Left ventricle myocardium inferior (tissue), 1 donor: Measurements from ENCODE around the gene KCTD14. TPM values are rescaled to one million over a fixed set of nuclear protein-coding genes. Genes with fewer than 3 reads are reported as not detected.
"Not testable (repeated sequence)": the region's sequence is repeated elsewhere in the genome, so short reads cannot be mapped to it uniquely, and the experiment has no call there.

Experiments
- DNase-seq: peaks from one replicate; pipeline ENCODE4 v3.0.0-alpha.2; 2020
- H3K27ac ChIP-seq: fragments of 200-600 bp; replicated peaks from 2 replicates; pipeline ENCODE4 v1.8.0; 2021
- H3K27me3 ChIP-seq: fragments of 200-600 bp; 2 replicates; pipeline ENCODE4 v1.8.0; 2021; ENCODE audit warnings: low read depth
- H3K36me3 ChIP-seq: fragments of 200-600 bp; 2 replicates; pipeline ENCODE4 v1.8.0; 2021
- H3K4me1 ChIP-seq: fragments of 200-600 bp; 2 replicates; pipeline ENCODE4 v1.8.0; 2021
- H3K4me3 ChIP-seq: fragments of 200-600 bp; 2 replicates; pipeline ENCODE4 v1.8.0; 2021; ENCODE audit warnings: mild to moderate bottlenecking, moderate library complexity
- H3K9me3 ChIP-seq: fragments of 200-600 bp; replicated peaks from 2 replicates; pipeline ENCODE4 v1.8.0; 2021
- intact Hi-C: fragments of 100-400 bp; cut with micrococcal nuclease; formaldehyde crosslinking; loops from one replicate; pipeline ENCODE4 v1.11.0; 2022
- total RNA-seq: library from RNA; stranded (reverse); fragmentation: NEBNext Ultra II Directional; extraction: Animal tissue kit (Norgen Biotek cat#: 25700); gene quantifications from one replicate; pipeline ENCODE4 v1.2.1, GENCODE V29; 2021
- TF ChIP-seq, protein P1 (sequence below): fragments of 200-600 bp; IDR thresholded peaks from 2 replicates; pipeline ENCODE4 v1.8.0; 2021; ENCODE audit warnings: antibody characterized with exemption, mild to moderate bottlenecking, borderline replicate concordance
- donor health status: DM: no; HTN: yes; CAD: no; lungs with severe emphysema.

Gene KCTD14
- total RNA-seq, 1 donor from 2014 or later: 0.16 TPM

DNA sequence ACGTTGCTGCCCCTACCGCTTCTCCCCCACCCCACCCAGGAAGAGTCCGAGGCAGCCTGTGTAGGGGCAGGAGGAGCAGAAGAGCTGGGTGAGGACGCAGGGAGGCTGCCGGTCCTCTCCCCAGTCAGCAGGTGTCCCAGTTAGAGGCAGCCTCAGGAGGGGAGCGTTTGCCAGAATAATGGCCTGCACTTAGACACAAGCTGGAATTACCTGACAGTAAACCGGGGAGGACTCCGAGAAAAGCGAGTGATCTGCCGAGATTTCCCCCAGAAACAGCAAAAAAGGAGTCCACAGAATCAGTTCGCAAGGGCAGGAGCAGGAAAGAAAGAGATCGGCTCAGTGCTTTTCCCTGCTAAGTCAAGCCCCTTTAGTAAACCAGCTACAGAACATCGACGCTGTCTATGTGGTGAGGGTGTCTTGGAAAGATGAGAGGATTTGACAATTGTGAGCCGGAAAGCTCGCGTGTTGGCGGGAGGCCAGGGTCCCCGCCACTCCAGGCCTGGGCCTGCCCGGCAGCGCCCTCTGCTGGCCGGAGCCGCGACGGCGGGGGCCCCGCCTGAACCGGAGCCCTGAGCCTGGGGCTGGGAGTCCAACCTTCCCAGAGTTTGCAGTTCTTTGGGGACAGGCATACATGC lies 22.9 kb upstream of the KCTD14 start:
- Histone ChIP-seq H3K36me3 (no peaks in the 10 kb centered on the region), H3K4me3 (peak overlapping the region; percentile 64), H3K27ac (peak overlapping the region; percentile 42), H3K9me3 (no peaks in the 10 kb centered on the region), H3K27me3 (no peaks in the 10 kb centered on the region), H3K4me1 (peaks cover 12% of the 10 kb centered on the region)
- TF ChIP-seq, protein P1, sequence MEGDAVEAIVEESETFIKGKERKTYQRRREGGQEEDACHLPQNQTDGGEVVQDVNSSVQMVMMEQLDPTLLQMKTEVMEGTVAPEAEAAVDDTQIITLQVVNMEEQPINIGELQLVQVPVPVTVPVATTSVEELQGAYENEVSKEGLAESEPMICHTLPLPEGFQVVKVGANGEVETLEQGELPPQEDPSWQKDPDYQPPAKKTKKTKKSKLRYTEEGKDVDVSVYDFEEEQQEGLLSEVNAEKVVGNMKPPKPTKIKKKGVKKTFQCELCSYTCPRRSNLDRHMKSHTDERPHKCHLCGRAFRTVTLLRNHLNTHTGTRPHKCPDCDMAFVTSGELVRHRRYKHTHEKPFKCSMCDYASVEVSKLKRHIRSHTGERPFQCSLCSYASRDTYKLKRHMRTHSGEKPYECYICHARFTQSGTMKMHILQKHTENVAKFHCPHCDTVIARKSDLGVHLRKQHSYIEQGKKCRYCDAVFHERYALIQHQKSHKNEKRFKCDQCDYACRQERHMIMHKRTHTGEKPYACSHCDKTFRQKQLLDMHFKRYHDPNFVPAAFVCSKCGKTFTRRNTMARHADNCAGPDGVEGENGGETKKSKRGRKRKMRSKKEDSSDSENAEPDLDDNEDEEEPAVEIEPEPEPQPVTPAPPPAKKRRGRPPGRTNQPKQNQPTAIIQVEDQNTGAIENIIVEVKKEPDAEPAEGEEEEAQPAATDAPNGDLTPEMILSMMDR: peak; percentile 99
- intact Hi-C loops: no loop called here
- DNase-seq: peak; percentile 83

DNA sequence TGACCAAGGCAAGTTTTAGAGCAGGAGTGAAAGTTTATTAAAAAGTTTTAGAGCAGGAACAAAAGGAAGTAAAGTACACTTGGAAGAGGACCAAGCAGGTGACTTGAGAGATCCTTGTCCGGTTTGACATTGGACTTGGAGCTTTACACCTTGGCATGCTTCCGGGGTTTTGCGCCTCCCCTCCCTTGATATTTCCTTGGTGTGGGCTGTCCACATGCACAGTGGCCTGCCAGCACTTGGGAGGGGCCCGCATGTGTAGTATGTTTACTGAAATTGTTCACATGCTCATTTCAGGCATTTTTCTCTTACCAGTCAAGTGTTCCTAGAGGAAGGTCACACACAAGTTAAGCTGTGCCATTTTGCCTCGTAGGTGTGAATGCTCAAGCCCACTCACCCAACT lies 21.6 kb upstream of the KCTD14 start:
- Histone ChIP-seq H3K27ac (no peak overlapping the region), H3K9me3 (no peaks in the 10 kb centered on the region), H3K27me3 (no peaks in the 10 kb centered on the region), H3K4me3 (no peak overlapping the region), H3K4me1 (peaks cover 23% of the 10 kb centered on the region), H3K36me3 (no peaks in the 10 kb centered on the region)
- intact Hi-C loops: no loop called here
- TF ChIP-seq, protein P1: no peak
- no peak for DNase-seq

DNA sequence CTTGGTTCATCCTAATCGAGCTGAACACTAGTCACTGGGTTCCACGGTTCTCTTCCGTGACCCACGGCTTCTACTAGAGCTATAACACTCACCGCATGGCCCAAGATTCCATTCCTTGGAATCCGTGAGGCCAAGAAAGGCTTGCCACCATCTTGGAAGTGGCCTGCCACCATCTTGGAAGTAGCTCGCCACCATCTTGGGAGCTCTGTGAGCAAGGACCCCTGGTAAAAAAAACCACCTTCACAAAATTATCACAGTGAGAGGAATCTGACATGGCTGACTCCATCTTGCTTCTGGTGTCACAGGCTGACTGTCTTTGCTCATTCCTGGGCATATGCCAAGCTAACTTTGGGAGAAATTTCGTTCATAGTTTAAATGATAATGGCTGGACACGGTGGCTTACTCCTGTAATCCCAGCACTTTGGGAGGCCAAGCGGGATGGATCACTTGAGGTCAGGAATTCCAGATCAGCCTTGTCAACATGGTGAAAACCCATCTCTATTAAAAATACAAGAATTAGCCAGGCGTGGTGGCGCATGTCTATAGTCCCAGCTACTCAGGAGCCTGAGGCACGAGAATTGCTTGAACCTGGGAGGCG lies 18.9 kb upstream of the KCTD14 start:
- Histone ChIP-seq H3K27ac (no peak overlapping the region), H3K27me3 (no peaks in the 10 kb centered on the region), H3K4me1 (peaks cover 26% of the 10 kb centered on the region), H3K36me3 (no peaks in the 10 kb centered on the region), H3K4me3 (no peak overlapping the region), H3K9me3 (no peaks in the 10 kb centered on the region)
- intact Hi-C loops: no loop called here
- TF ChIP-seq, protein P1: no peak
- DNase-seq: no peak

DNA sequence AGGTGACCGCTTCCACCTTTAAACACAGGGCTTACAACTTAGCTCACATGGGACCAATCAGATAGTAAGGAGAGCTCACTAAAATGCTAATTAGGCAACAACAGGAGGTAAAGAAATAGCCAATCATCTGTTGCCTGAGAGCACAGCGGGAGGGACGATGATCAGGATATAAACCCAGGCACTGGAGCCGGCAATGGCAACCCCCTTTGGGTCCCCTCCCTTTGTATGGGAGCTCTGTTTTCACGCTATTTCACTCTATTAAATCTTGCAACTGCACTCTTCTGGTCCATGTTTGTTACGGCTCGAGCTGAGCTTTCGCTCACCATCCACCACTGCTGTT lies 18.3 kb upstream of the KCTD14 start:
- H3K9me3 ChIP-seq, H3K4me3 ChIP-seq, DNase-seq, H3K36me3 ChIP-seq, H3K27ac ChIP-seq, intact Hi-C loops, H3K27me3 ChIP-seq: not testable (repeated sequence)
- peaks cover 24% of the 10 kb centered on the region for H3K4me1 ChIP-seq

DNA sequence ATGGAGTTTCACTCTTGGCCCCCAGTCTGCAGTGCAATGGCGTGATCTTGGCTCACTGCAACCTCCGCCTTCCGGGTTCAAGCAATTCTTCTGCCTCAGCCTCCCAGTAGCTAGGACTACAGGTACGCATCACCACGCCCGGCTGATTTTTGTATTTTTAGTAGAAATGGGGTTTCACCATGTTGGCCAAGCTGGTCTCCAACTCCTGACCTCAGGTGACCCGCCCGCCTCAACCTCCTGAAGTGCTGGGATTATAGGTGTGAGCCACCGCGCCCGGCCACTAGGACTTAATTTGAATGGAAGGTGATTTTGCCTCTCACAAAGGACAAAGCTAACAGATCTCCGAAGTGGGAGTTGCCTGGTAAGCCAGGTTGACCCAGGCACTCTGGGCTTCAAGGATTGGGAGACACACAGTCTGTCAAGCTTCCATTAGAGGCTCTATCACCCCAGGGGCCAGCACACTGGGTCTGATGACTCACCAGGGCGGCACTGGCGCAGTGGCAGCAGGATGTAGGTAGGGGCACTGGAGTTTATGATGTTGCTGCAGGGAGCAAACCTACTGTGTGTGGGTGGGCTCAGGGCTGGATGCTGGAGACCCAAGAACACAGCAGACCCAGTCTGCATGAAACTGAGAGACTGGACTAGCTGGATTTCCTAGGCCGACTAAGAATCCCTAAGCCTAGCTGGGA lies 17.8 kb upstream of the KCTD14 start:
- Histone ChIP-seq H3K4me3 (no peak overlapping the region), H3K4me1 (peaks cover 20% of the 10 kb centered on the region), H3K27me3 (no peaks in the 10 kb centered on the region), H3K36me3 (no peaks in the 10 kb centered on the region), H3K27ac (peak overlapping the region; percentile 71), H3K9me3 (no peaks in the 10 kb centered on the region)
- no peak for DNase-seq
- TF ChIP-seq, protein P1: no peak
- intact Hi-C loops: no loop called here
